Measurements from ENCODE around the gene PTPRF.

DNA sequence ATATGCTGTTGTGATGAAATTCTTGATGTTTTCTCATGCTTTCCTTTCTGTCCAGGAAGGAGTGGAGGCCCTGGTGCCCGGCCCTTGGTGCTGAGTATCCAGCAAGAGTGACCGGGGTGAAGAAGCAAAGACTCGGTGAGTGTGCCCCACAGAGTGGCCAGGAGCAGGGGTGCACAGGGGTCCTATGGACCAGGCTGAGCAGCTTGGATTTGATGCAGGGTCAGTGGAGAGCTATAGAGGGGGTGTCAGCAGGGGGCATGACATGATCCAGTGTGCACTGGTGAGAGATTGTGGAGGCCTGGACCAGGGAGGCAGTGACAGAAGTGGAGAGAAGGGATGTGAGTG is 7.4 kb downstream of the PTPRF start:
- TF ChIP-seq, protein P1, sequence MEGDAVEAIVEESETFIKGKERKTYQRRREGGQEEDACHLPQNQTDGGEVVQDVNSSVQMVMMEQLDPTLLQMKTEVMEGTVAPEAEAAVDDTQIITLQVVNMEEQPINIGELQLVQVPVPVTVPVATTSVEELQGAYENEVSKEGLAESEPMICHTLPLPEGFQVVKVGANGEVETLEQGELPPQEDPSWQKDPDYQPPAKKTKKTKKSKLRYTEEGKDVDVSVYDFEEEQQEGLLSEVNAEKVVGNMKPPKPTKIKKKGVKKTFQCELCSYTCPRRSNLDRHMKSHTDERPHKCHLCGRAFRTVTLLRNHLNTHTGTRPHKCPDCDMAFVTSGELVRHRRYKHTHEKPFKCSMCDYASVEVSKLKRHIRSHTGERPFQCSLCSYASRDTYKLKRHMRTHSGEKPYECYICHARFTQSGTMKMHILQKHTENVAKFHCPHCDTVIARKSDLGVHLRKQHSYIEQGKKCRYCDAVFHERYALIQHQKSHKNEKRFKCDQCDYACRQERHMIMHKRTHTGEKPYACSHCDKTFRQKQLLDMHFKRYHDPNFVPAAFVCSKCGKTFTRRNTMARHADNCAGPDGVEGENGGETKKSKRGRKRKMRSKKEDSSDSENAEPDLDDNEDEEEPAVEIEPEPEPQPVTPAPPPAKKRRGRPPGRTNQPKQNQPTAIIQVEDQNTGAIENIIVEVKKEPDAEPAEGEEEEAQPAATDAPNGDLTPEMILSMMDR (IDR thresholded peaks at IDR 0.05; ENCODE audit: insufficient read depth, low read length, poor library complexity, severe bottlenecking) = no peak
- TF ChIP-seq EZH2phosphoT487 (conservative IDR thresholded peaks at IDR 0.05; ENCODE audit: low read length) = no peak
